ENCODE measurements around the gene SURF6.
"Not testable (repeated sequence)": the region's sequence is repeated elsewhere in the genome, so short reads cannot be mapped to it uniquely, and the experiment has no call there.

GRCh38 chr9:133317551-133317950, 18.4 kb downstream of the SURF6 start:
- TF ChIP-seq POLR2A, CTCF (IDR thresholded peaks at IDR 0.05): not testable (repeated sequence)

Measured in esophagus squamous epithelium (tissue), 4 donors.